Measurements from ENCODE around the gene MIGA2.

The MIGA2 gene

DNA sequence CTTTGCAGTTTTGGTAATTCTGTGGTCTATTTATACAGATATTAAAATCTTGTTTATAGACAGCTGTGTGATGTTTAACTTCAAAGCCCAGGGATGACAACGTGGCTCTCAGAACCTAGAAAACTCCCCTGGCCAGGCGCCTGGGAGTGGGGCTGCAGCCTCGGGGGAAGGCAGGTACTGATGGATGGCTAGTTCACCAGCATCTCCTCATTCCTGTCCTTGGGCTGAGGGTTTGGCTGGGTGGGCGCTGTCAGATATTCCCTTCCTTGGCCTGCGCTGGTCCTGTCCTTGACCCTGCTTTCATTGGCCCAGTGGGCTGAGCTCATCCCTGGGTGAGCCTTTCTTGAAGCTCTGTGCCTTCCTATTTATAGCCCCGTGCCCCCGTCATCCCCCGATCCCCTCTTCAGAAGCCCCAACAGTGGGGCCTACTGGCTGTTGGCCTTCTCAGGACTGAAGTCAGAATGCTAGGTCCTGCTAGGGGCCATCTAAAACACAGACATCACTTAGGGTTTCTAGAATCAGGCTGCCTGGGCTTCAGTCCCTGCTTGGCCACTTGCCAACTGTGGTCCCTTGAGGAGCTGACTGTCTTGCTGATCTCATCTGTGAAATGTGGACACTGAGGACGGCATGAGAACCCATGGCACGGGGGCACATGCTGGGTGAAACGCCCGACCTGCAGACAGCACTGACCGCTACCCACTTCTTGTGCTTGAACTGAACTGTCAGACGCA, 29.2 kb upstream of the MIGA2 start:
- no peak for DNase-seq (ENCODE audit: low read depth)
- H3K4me3 ChIP-seq (ENCODE audit: control insufficient read depth, low read depth, low read length): no peak overlapping the region
- TF ChIP-seq, protein P1, sequence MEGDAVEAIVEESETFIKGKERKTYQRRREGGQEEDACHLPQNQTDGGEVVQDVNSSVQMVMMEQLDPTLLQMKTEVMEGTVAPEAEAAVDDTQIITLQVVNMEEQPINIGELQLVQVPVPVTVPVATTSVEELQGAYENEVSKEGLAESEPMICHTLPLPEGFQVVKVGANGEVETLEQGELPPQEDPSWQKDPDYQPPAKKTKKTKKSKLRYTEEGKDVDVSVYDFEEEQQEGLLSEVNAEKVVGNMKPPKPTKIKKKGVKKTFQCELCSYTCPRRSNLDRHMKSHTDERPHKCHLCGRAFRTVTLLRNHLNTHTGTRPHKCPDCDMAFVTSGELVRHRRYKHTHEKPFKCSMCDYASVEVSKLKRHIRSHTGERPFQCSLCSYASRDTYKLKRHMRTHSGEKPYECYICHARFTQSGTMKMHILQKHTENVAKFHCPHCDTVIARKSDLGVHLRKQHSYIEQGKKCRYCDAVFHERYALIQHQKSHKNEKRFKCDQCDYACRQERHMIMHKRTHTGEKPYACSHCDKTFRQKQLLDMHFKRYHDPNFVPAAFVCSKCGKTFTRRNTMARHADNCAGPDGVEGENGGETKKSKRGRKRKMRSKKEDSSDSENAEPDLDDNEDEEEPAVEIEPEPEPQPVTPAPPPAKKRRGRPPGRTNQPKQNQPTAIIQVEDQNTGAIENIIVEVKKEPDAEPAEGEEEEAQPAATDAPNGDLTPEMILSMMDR (IDR thresholded peaks at IDR 0.05; ENCODE audit: control insufficient read depth, insufficient read depth, low read depth, low read length, missing control alignments): no peak

DNA sequence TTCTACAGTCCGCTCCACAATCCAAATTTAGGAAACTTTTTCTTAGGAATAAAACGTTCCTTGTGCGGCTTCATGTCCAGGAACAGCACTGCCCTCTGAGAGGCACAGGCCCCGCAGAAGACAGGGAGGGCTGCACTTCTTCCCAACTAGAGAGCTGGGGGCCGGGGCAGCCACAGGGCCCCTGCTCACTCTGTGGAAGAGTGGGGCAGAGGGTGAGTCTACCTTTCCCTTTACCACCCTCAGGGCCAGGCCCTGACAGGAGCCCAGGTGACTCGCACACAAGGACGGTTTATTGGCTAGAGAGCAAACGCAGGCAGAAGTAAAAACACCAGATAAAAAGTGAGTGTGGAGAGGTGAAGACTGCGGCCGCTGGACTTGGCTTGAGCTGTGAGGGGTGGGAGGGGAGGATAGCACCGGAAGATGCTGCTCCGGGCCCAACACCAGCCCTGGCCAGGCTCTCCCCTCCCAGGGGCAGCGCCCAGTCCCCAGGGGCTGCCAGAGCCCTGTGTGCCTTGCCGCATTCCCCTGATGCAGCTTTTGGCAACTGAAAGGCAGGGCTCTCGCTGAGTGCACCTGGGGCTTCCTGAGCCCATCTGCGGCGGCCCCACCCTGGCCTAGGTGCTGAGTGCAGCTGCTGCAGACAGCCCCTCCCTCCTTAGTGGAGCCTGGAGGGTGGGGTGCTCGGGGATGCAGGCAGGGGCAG, 28.5 kb upstream of the MIGA2 start:
- H3K4me3 ChIP-seq (ENCODE audit: control insufficient read depth, low read depth, low read length): no peak overlapping the region
- no peak for DNase-seq (ENCODE audit: low read depth)
- TF ChIP-seq, protein P1 (IDR thresholded peaks at IDR 0.05; ENCODE audit: control insufficient read depth, insufficient read depth, low read depth, low read length, missing control alignments): no peak

DNA sequence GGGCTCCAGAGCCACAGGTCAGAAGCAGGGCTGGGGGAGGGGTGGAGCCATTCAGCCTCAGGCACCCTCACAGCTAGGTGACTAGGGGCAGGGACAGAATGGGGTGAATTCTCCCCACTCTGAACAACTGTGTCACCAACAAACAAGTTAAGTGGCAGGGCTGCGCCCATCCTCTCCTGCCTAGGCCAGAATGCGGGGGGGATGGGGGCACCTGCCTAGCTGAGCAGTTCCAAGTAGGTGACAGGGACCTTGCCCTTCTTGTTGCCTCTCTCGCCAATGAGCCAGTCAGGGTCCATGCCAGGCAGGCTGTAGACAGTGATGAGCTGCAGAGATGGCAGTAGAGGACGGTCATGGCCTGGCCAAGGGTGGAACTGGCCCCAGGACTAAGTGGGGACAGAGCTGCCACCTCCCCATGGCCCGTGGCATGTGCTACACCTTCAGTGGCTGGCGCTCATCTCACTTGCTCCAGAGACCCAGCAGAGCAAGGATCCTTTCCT, 27.9 kb upstream of the MIGA2 start:
- TF ChIP-seq, protein P1 (IDR thresholded peaks at IDR 0.05; ENCODE audit: control insufficient read depth, insufficient read depth, low read depth, low read length, missing control alignments): no peak
- H3K4me3 ChIP-seq (ENCODE audit: control insufficient read depth, low read depth, low read length): no peak overlapping the region
- DNase-seq (ENCODE audit: low read depth): no peak

DNA sequence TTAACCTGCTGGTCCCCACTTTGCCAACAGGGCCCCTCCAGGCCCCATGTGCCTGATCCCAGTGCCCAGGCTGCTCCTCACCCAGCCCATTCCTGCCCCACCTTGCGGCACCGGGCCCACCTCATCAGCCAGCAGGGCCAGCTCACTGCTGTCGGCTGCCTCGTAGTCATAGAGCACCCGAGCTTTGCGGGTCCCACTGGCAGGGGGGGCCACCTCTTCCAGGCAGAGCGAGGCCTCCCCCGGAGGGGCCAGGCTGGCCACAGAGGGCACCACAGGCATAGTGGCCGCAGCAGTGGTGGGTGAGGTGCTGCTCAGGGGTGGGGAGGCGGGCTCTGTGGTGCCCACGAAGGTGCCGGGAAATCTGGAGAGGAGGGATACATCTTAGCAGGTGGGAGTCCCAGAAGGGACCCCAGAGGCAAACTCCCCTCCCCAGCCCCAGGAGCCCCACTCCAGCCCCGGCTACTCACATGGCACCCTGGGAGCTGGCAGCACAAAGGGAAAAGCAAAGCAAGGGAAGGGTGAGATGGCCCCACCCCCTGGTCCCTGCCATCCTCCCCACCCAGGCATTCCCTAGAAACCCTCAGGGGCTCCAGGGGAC, 27.3 kb upstream of the MIGA2 start:
- no peak for DNase-seq (ENCODE audit: low read depth)
- TF ChIP-seq, protein P1 (IDR thresholded peaks at IDR 0.05; ENCODE audit: control insufficient read depth, insufficient read depth, low read depth, low read length, missing control alignments): no peak
- no peak overlapping the region for H3K4me3 ChIP-seq (ENCODE audit: control insufficient read depth, low read depth, low read length)

DNA sequence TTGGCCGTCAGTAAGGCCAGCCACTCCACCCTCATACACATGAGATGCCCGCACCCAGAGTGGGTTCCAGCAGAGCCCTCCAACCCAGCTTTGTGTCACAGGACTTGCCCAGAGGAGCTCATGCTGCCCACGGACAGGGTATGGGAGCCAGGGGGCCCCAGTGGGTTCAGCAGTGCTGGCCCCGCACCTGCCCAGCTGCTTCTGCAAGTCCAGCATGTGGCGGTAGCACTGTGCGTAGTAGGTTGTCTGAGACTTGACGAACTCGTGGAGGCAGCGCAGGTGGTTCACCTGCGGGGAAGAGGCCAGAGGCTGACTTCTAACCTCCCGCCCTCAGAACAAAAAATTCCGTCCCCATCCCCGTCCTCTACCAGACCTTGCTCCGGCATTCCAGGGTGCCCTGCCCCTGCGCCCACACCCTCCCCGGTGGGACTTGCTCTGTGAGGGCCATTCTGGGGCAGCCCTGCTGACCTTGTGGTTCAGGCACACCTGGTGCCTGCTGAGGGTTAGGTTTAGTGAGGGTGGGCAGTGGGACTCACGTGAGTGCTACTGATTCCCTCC, 26.8 kb upstream of the MIGA2 start:
- no peak for DNase-seq (ENCODE audit: low read depth)
- no peak overlapping the region for H3K4me3 ChIP-seq (ENCODE audit: control insufficient read depth, low read depth, low read length)
- TF ChIP-seq, protein P1 (IDR thresholded peaks at IDR 0.05; ENCODE audit: control insufficient read depth, insufficient read depth, low read depth, low read length, missing control alignments): no peak

DNA sequence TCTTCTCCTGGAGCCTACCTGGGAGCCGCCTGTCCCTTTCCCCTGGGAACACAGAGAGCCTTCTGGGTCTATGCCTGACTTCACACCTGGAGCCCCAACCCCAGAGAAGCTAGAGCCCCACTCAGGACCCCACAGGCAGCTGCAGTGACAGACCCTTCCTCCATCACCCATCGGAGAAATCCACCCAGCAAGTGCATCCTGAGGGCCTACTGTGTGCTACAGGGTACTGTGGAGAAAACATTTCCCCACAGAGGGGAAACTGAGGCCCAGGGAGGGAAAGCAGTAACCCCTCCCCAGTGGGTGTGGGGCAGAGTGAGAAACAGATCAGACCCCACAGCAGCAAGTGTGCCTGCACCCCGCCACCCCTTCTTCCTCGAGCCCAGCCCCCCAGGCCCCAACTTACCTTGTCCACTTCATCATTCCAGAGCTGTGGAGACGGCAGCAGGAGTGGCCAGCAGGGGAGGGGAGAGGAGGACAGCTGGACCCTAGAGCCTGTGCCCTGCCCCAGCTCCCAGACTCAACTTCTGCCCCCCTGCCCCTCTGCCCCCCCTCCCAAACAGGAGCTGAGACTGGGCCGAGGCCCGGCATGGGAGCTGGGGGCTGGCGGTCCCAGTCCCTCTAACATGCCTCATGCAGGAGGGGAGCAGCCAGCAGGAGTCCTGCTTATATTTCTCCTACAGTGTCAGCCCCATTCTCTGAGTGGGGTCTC, 26.0 kb upstream of the MIGA2 start:
- no peak for DNase-seq (ENCODE audit: low read depth)
- H3K4me3 ChIP-seq (ENCODE audit: control insufficient read depth, low read depth, low read length): no peak overlapping the region
- TF ChIP-seq, protein P1 (IDR thresholded peaks at IDR 0.05; ENCODE audit: control insufficient read depth, insufficient read depth, low read depth, low read length, missing control alignments): no peak
